ENCODE measurements around the gene WEE2. TPM values are rescaled to one million over a fixed set of nuclear protein-coding genes. Genes with fewer than 3 reads are reported as not detected.
A peak's percentile ranks its signal among the peaks of the same experiment; 100 is the strongest.

Gene WEE2
- total and polyA plus RNA-seq, 9 of the 15 experiments (the other 6 are each of a cell fraction or from before 2014, with no cell fraction given), result not detected

DNA sequence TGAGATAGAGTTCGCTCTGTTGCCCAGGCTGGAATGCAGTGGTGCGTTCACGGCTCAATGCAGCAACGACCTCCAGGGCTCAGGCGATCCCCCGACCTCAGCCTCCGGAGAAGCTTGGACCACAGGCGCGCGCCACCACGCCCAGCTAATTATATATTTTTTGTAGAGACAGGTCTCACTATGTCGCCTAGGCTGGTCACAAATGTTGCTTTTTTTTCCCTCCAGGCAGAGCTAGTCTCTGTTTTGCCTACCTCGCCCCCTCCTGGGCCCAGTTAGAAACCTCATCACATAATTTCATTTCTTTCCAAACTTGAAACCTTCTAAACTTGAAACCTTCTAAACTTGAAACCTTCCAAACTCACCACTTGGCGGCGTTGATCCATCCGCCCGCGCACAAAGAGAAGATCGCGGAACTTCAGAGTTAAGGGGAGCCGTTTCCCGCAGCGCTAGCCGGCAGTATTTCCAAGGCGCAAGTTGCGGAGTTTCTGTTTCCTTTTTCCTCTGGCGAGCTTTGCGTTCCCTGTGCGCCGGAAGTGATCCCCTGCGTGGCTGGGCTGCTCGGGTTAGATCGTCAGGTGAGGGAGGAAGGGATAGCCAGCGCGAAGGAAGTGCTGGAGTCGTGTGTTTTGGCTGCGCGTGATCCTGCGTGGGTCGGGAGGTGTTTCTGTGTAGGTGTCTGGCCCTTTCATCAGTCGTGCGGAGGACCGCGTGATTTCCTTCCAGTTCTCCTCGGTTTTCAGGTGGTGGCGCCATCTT, 29.9 kb downstream of the WEE2 start, which contains the start of gene SSBP1 (continued):
- TF ChIP-seq, protein P1, sequence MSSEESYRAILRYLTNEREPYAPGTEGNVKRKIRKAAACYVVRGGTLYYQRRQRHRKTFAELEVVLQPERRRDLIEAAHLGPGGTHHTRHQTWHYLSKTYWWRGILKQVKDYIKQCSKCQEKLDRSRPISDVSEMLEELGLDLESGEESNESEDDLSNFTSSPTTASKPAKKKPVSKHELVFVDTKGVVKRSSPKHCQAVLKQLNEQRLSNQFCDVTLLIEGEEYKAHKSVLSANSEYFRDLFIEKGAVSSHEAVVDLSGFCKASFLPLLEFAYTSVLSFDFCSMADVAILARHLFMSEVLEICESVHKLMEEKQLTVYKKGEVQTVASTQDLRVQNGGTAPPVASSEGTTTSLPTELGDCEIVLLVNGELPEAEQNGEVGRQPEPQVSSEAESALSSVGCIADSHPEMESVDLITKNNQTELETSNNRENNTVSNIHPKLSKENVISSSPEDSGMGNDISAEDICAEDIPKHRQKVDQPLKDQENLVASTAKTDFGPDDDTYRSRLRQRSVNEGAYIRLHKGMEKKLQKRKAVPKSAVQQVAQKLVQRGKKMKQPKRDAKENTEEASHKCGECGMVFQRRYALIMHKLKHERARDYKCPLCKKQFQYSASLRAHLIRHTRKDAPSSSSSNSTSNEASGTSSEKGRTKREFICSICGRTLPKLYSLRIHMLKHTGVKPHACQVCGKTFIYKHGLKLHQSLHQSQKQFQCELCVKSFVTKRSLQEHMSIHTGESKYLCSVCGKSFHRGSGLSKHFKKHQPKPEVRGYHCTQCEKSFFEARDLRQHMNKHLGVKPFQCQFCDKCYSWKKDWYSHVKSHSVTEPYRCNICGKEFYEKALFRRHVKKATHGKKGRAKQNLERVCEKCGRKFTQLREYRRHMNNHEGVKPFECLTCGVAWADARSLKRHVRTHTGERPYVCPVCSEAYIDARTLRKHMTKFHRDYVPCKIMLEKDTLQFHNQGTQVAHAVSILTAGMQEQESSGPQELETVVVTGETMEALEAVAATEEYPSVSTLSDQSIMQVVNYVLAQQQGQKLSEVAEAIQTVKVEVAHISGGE (CRISPR knock-in tag; IDR thresholded peaks at IDR 0.05), result peak; percentile 98 to 100 (median 99)
- peak; percentile 91; the same call in 1 of the 2 replicates for TF ChIP-seq FOXP1 (CRISPR knock-in tag; IDR thresholded peaks at IDR 0.05)
- TF ChIP-seq HMGN3 (IDR thresholded peaks at IDR 0.05; ENCODE audit: borderline replicate concordance, extremely low read depth, insufficient read length, low read depth, low read length), result peak; percentile 62
- TF ChIP-seq, protein P2, sequence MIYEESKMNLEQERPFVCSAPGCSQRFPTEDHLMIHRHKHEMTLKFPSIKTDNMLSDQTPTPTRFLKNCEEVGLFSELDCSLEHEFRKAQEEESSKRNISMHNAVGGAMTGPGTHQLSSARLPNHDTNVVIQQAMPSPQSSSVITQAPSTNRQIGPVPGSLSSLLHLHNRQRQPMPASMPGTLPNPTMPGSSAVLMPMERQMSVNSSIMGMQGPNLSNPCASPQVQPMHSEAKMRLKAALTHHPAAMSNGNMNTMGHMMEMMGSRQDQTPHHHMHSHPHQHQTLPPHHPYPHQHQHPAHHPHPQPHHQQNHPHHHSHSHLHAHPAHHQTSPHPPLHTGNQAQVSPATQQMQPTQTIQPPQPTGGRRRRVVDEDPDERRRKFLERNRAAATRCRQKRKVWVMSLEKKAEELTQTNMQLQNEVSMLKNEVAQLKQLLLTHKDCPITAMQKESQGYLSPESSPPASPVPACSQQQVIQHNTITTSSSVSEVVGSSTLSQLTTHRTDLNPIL (CRISPR knock-in tag; IDR thresholded peaks at IDR 0.05), result no peak
- TF ChIP-seq, protein P3, sequence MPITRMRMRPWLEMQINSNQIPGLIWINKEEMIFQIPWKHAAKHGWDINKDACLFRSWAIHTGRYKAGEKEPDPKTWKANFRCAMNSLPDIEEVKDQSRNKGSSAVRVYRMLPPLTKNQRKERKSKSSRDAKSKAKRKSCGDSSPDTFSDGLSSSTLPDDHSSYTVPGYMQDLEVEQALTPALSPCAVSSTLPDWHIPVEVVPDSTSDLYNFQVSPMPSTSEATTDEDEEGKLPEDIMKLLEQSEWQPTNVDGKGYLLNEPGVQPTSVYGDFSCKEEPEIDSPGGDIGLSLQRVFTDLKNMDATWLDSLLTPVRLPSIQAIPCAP (CRISPR knock-in tag; IDR thresholded peaks at IDR 0.05; ENCODE audit: borderline replicate concordance), result no peak
- no peak for TF ChIP-seq U2AF1 (optimal IDR thresholded peaks at IDR 0.05; ENCODE audit: low read depth, low read length)
- peak; percentile 88; the same call in 1 of the 2 replicates for TF ChIP-seq HMGXB4 (CRISPR knock-in tag; IDR thresholded peaks at IDR 0.05)
- TF ChIP-seq, protein P4, sequence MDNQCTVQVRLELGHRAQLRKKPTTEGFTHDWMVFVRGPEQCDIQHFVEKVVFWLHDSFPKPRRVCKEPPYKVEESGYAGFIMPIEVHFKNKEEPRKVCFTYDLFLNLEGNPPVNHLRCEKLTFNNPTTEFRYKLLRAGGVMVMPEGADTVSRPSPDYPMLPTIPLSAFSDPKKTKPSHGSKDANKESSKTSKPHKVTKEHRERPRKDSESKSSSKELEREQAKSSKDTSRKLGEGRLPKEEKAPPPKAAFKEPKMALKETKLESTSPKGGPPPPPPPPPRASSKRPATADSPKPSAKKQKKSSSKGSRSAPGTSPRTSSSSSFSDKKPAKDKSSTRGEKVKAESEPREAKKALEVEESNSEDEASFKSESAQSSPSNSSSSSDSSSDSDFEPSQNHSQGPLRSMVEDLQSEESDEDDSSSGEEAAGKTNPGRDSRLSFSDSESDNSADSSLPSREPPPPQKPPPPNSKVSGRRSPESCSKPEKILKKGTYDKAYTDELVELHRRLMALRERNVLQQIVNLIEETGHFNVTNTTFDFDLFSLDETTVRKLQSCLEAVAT (IDR thresholded peaks at IDR 0.05), result peak; percentile 81 to 92
- no peak for TF ChIP-seq ZFPM2 (CRISPR knock-in tag; IDR thresholded peaks at IDR 0.05)
- TF ChIP-seq MAZ (CRISPR knock-in tag; conservative IDR thresholded peaks at IDR 0.05 in 1 of 2, IDR thresholded peaks at IDR 0.05 in 1 of 2), result peak; percentile 89 to 94
- TF ChIP-seq RBM34 (IDR thresholded peaks at IDR 0.05; ENCODE audit: borderline replicate concordance, insufficient read depth, low read length), result no peak
- peak; percentile 99 for TF ChIP-seq HNRNPLL (IDR thresholded peaks at IDR 0.05; ENCODE audit: low read depth, low read length, poor library complexity, severe bottlenecking)
- TF ChIP-seq TCF15 (CRISPR knock-in tag; IDR thresholded peaks at IDR 0.05), result no peak
- no peak for TF ChIP-seq BDP1 (IDR thresholded peaks at IDR 0.05; ENCODE audit: insufficient read depth, insufficient read length)
- no peak for TF ChIP-seq ZNF347 (CRISPR knock-in tag; IDR thresholded peaks at IDR 0.05; ENCODE audit: low read depth)
- TF ChIP-seq KLF10 (CRISPR knock-in tag; IDR thresholded peaks at IDR 0.05), result no peak; the same call in 1 of the 2 replicates

Measured in K562 (cell line).